ENCODE results near the gene TENM4. TPM values are rescaled to one million over a fixed set of nuclear protein-coding genes. Genes with fewer than 3 reads are reported as not detected.

Gene TENM4
- total and polyA plus RNA-seq, 11 donors = 0.08 to 6.4 (median 1.0) TPM

DNA sequence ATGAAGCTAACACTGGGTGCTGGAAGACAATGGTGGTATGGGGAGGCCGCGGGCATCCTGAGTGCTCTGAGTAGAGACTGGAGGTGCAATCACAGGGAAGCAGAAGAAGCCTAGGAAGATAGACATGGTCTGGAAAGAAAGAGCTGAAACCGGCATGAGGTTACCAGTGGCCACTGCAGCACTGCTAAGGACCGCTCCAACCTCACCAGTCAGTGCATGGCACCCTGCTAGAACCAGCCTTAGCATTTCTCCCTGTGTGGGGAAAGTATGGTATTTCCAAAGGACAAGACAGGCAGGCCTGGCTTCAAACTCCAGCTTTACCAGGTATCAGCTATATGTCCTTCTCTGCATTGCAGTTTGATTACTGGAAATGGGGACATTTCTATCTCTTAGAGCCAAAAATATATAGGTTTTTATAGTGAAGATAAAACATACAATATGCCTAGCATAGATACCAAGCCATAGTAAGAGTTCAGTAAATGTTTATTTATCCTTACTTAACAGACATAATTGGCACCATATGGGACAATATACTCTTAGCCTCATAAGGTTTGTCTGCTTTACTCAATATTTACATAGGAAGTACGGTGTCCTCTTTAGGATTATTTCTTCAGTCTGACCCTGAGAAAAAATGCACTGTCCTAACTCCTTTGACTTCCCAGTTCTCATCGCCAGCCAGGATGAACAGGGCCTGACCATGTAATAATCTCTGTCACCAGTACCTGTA is 231.1 kb downstream of the TENM4 start:
- no peak for TF ChIP-seq CTCF (IDR thresholded peaks at IDR 0.05)
- TF ChIP-seq POLR2A (IDR thresholded peaks at IDR 0.05) = no peak
- Histone ChIP-seq H3K9me3 (no peaks in the 10 kb centered on the region), H3K36me3 (no peaks in the 10 kb centered on the region), H3K27ac (no peak overlapping the region), H3K4me3 (no peak overlapping the region), H3K27me3 (no peaks in the 10 kb centered on the region), H3K4me1 (no peaks in the 10 kb centered on the region)
- WGBS, 4 donors = 73 to 88% (median 83%) methylated on average over 6 of the region's 6 CpGs
- ATAC-seq (peak in 2 of 4 donors; percentile 20 to 33), DNase-seq (peak in 1 of 5 donors; percentile 32)
- intact Hi-C loops (cut with DNase I) = no loop called here

DNA sequence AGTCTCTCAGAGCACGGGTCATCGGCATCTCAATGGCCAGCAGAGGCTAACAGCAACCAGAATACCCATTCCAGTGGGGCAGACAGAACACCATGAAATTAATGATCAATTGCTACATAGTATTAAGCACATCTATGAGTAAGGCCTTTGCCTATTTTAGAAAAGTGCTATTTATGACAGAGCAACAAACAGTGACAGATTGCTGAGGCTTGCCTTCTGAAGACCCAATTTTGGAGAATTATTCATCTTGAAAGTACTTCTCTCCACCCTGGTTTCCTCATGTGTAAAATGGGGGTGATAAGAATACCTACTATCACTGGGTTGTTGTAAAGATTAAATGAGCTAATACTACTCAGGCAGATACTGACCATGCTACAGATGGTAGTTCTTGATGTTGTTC is 232.7 kb downstream of the TENM4 start:
- Histone ChIP-seq H3K36me3 (no peaks in the 10 kb centered on the region), H3K27me3 (no peaks in the 10 kb centered on the region), H3K27ac (no peak overlapping the region), H3K4me3 (no peak overlapping the region), H3K9me3 (no peaks in the 10 kb centered on the region), H3K4me1 (no peaks in the 10 kb centered on the region)
- ATAC-seq (no peak), DNase-seq (no peak)
- intact Hi-C loops (cut with DNase I) = no loop called here
- WGBS, 4 donors = 64 to 73% (median 68%) methylated on average over 2 of the region's 2 CpGs
- no peak for TF ChIP-seq POLR2A (IDR thresholded peaks at IDR 0.05)
- TF ChIP-seq CTCF (IDR thresholded peaks at IDR 0.05) = no peak

GRCh38 chr11:79206951-79207350 is 233.9 kb downstream of the TENM4 start:
- Histone ChIP-seq H3K4me1 (no peaks in the 10 kb centered on the region), H3K4me3 (no peak overlapping the region), H3K27me3 (no peaks in the 10 kb centered on the region), H3K36me3 (no peaks in the 10 kb centered on the region), H3K27ac (no peak overlapping the region), H3K9me3 (no peaks in the 10 kb centered on the region)
- intact Hi-C loops (cut with DNase I) = no loop called here
- ATAC-seq = no peak
- TF ChIP-seq POLR2A (IDR thresholded peaks at IDR 0.05) (no peak), CTCF (IDR thresholded peaks at IDR 0.05) (no peak)
- no peak for DNase-seq
- 54 to 81% (median 69%) methylated on average over 4 of the region's 4 CpGs for WGBS, 4 donors

- H3K27ac ChIP-seq = no peak overlapping the region
- no peak for TF ChIP-seq POLR2A (IDR thresholded peaks at IDR 0.05)
- no peak for TF ChIP-seq CTCF (IDR thresholded peaks at IDR 0.05)
- 83 to 90% (median 89%) methylated on average over 1 of the region's 1 CpG for WGBS, 4 donors
- H3K36me3 ChIP-seq = no peaks in the 10 kb centered on the region
- H3K4me3 ChIP-seq = no peak overlapping the region
- intact Hi-C loops (cut with DNase I) = no loop called here
- ATAC-seq = no peak
- no peak for DNase-seq
- H3K9me3 ChIP-seq = peaks cover 0 to 4% (median 0%) of the 10 kb centered on the region in 12 donors
- no peaks in the 10 kb centered on the region for H3K27me3 ChIP-seq
- no peaks in the 10 kb centered on the region for H3K4me1 ChIP-seq
These were observed 235.0 kb downstream of the TENM4 start for GRCh38 chr11:79205786-79206185.

All from heart left ventricle (tissue), 16 donors.